DMS 273 treated with DMSO at 0.1 percent for 48 hours (cell line): Measurements from ENCODE around the gene CDK13.

ENCODE experiments used
- DNase-seq: peaks from one replicate; lab custom pipeline; 2025; lab: John Stamatoyannopoulos, UW

Gene CDK13

GRCh38 chr7:40008223-40008815 is 58.3 kb downstream of the CDK13 start:
- no peak for DNase-seq

GRCh38 chr7:40009301-40009700 is 59.2 kb downstream of the CDK13 start:
- no peak for DNase-seq

GRCh38 chr7:40014376-40014775 is 64.3 kb downstream of the CDK13 start:
- no peak for DNase-seq

GRCh38 chr7:40015790-40016296 is 65.8 kb downstream of the CDK13 start:
- DNase-seq, result no peak

- no peak for DNase-seq
These were observed 69.5 kb downstream of the CDK13 start for GRCh38 chr7:40019558-40019957.

- no peak for DNase-seq
These were observed 74.0 kb downstream of the CDK13 start for GRCh38 chr7:40024048-40024447.

- DNase-seq, result no peak
These were observed 74.8 kb downstream of the CDK13 start for GRCh38 chr7:40024841-40025240.

GRCh38 chr7:40027545-40027944 is 77.5 kb downstream of the CDK13 start:
- no peak for DNase-seq

- DNase-seq, result no peak
These were observed 83.8 kb downstream of the CDK13 start for GRCh38 chr7:40033826-40034225.

GRCh38 chr7:40041456-40041855 is 91.4 kb downstream of the CDK13 start:
- no peak for DNase-seq

GRCh38 chr7:40043164-40043563 is 93.1 kb downstream of the CDK13 start:
- no peak for DNase-seq

- DNase-seq, result no peak
These were observed 97.6 kb downstream of the CDK13 start for GRCh38 chr7:40047661-40048060.

GRCh38 chr7:40057292-40057691 is 107.2 kb downstream of the CDK13 start:
- DNase-seq, result no peak

GRCh38 chr7:40058026-40058425 is 108.0 kb downstream of the CDK13 start:
- no peak for DNase-seq

- no peak for DNase-seq
These were observed 108.6 kb downstream of the CDK13 start for GRCh38 chr7:40058636-40059035.

GRCh38 chr7:40059057-40059456 is 109.0 kb downstream of the CDK13 start:
- no peak for DNase-seq

- DNase-seq, result no peak
These were observed 122.2 kb downstream of the CDK13 start for GRCh38 chr7:40072268-40072667.

- DNase-seq, result no peak
These were observed 123.2 kb downstream of the CDK13 start for GRCh38 chr7:40073239-40073638.

GRCh38 chr7:40077849-40078248 is 127.8 kb downstream of the CDK13 start:
- DNase-seq, result no peak

GRCh38 chr7:40092182-40092581 is 142.1 kb downstream of the CDK13 start:
- no peak for DNase-seq

GRCh38 chr7:40093631-40094350 is 143.7 kb downstream of the CDK13 start:
- no peak for DNase-seq

- DNase-seq, result no peak
These were observed 145.2 kb downstream of the CDK13 start for GRCh38 chr7:40095230-40095629.

- no peak for DNase-seq
These were observed 145.8 kb downstream of the CDK13 start for GRCh38 chr7:40095695-40096327.
